ENCODE results near the gene LTK.
A peak's percentile ranks its signal among the peaks of the same experiment; 100 is the strongest.
"Not testable (repeated sequence)": the region's sequence is repeated elsewhere in the genome, so short reads cannot be mapped to it uniquely, and the experiment has no call there.

Gene LTK

DNA sequence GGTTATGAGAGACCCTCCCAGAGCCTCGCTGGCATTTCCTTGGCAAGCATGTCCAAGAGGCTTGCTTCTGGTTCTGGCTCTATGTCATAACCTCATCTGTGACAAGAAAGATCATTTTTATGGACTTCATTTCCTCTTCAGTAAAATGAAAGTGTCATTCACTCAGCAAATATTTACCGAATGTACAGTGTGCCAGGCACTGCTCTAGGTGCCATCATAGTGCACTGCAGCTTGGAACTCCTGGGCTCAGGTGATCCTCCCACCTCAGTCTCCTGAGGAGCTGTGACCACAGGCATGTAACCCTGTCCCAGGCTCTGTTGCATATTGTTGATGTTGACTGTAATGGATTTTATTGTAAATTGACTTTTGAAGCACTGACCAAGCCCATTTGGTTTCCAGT is 38.7 kb downstream of the LTK start:
- DNase-seq (ENCODE audit: low spot score) = no peak

- no peak for DNase-seq (ENCODE audit: low spot score)
Observed at GRCh38 chr15:41474436-41474835, 39.2 kb downstream of the LTK start.

DNA sequence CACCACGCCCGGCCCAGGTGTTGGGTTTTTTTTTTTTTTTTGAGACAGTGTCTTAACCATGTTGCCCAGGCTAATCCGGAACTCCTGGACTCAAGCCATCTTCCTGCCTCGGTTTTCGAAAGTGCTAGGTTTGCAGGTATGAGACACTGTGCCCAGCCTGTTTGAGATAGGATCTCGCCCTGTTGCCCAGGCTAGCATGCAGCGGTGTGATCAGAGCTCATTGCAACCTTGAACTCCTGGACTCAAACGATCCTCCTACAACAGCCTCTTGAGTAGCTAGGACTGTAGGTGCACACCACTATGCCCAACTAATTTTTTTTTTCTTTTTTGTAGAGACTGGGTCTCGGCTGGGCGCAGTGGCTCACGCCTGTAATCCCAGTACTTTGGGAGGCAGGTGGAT is 40.2 kb downstream of the LTK start:
- no peak for DNase-seq (ENCODE audit: low spot score)

- not testable (repeated sequence) for DNase-seq (ENCODE audit: low spot score)
Observed at GRCh38 chr15:41469644-41470043, 44.0 kb downstream of the LTK start.

DNA sequence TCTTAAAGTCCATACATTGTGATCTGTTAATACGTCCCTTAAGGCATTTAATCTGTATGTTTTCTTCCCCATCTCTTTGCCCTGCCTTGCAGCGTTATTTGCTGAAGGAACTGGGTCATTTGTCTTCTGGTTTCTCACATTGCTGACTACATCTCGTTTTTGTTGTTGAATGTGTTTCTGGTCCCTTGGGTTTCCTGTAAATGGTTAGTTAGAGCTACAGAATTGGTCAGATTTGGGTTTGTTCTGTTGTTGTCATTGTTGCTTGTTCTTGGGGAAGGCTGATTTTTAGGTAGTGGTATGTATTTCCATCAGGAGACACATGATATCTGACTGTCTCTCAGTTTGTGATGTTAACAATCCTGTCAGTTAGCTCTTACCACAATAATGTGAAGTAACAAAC is 46.9 kb downstream of the LTK start:
- DNase-seq (ENCODE audit: low spot score) = no peak

GRCh38 chr15:41465822-41466421 is 47.7 kb downstream of the LTK start:
- peak; percentile 65 for DNase-seq (ENCODE audit: low spot score)

DNA sequence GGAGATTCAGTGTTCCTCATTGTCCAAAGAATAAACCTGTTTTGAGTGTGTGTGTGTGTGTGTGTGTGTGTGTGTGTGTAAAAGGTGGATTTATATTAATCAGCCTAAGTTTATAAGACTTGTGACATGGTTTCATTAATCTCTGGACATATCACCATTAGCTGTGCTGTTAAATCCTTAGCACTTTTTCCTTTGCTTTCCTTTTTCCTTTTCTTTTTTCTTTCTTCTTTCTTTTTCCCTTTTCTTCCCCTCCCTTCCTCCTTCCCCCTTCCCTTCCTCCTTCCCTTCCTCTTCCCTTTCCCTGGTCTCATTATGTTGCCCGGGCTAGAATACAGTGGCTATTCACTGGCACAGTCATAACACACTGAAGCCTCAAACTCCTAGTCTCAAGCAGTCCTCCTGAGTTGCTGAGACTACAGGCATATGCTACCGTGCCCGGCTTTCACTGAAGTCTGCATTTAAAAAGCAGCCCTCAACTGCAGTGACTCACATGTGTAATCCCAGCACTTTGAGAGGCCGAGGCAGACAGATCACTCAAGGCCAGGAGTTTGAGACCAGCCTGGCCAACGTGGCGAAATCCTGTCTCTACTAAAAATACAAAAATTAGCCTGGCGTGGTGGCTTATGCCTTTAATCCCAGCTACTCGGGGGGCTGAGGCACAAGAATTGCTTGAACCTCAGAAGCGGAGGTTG is 48.6 kb downstream of the LTK start:
- no peak for DNase-seq (ENCODE audit: low spot score)

- no peak for DNase-seq (ENCODE audit: low spot score)
Observed at GRCh38 chr15:41462084-41462795, 51.4 kb downstream of the LTK start.
